OCI-LY7 (cell line): ENCODE measurements around the gene TNS1. TPM values are rescaled to one million over a fixed set of nuclear protein-coding genes. Genes with fewer than 3 reads are reported as not detected.

ENCODE experiments used
- BruUV-seq: library from RNA; stranded (reverse); fragments of 400-500 nt; replicated peaks from 2 replicates; lab custom pipeline; 2021; lab: Mats Ljungman, UMichigan
- CTCF ChIA-PET: fragments of 300-600 bp; sonication (Branson Sonifier 250); formaldehyde crosslinking; loops from one replicate; lab custom pipeline; 2022; ENCODE audit warnings: antibody characterized with exemption; ENCODE audit not compliant: unreplicated experiment; lab: Charles Lee
- POLR2A ChIA-PET: fragments of 300-600 bp; sonication (Branson Sonifier 250); formaldehyde crosslinking; loops from one replicate; lab custom pipeline; 2022; ENCODE audit warnings: antibody characterized with exemption; lab: Charles Lee
- DNase-seq: peaks from one replicate; pipeline ENCODE4 v3.0.0-alpha.2; 2015; ENCODE audit warnings: low spot score
- H2AFZ ChIP-seq: fragments of 200-600 bp; sonication (generic), shearing (Covaris generic); 2 replicates; pipeline ENCODE4 v1.6.1; 2014; ENCODE audit warnings: mild to moderate bottlenecking, antibody characterized with exemption, low read length, moderate library complexity
- H3K27ac ChIP-seq: fragments of 200-600 bp; sonication (generic); 2 replicates; pipeline ENCODE4 v1.5.1; 2014; ENCODE audit warnings: mixed run types, low read depth, mild to moderate bottlenecking, moderate library complexity, low read length, inconsistent platforms; ENCODE audit not compliant: poor library complexity, severe bottlenecking
- H3K36me3 ChIP-seq: fragments of 200-600 bp; sonication (generic); 2 replicates; pipeline ENCODE4 v1.6.1; 2014; ENCODE audit warnings: mild to moderate bottlenecking, antibody characterized with exemption, low read length, moderate library complexity, mixed read lengths; ENCODE audit not compliant: insufficient read depth
- H3K4me1 ChIP-seq: fragments of 200-600 bp; sonication (generic); 2 replicates; pipeline ENCODE4 v1.5.1; 2014; ENCODE audit warnings: mild to moderate bottlenecking, low read length; ENCODE audit not compliant: insufficient read depth, poor library complexity, severe bottlenecking
- H3K4me2 ChIP-seq: fragments of 200-600 bp; sonication (generic); 2 replicates; pipeline ENCODE4 v1.6.1; 2014; ENCODE audit warnings: mild to moderate bottlenecking, low read length
- H3K4me3 ChIP-seq: fragments of 200-600 bp; sonication (generic); 2 replicates; pipeline ENCODE4 v1.5.1; 2014; ENCODE audit warnings: mild to moderate bottlenecking, low read depth, low read length; ENCODE audit not compliant: poor library complexity, severe bottlenecking
- H3K79me2 ChIP-seq: fragments of 200-600 bp; sonication (generic); 2 replicates; pipeline ENCODE4 v1.6.1; 2016; ENCODE audit warnings: low read depth, mild to moderate bottlenecking, low read length, moderate library complexity, mixed read lengths; ENCODE audit not compliant: insufficient read depth
- H3K9me2 ChIP-seq: fragments of 200-600 bp; sonication (generic); 2 replicates; pipeline ENCODE4 v1.6.1; 2016; ENCODE audit warnings: mild to moderate bottlenecking, low read length, mixed read lengths; ENCODE audit not compliant: insufficient read depth
- H3K9me3 ChIP-seq: fragments of 200-600 bp; sonication (generic); 2 replicates; pipeline ENCODE4 v1.6.1; 2014; ENCODE audit warnings: mild to moderate bottlenecking, mixed run types, low read length, mixed read lengths
- H4K20me1 ChIP-seq: fragments of 200-600 bp; sonication (generic); 2 replicates; pipeline ENCODE4 v1.6.1; 2014; ENCODE audit warnings: mild to moderate bottlenecking, antibody characterized with exemption, low read length, moderate library complexity, mixed read lengths; ENCODE audit not compliant: insufficient read depth
- CTCF ChIP-seq: fragments of 200-600 bp; sonication (generic); conservative IDR thresholded peaks from 2 replicates; pipeline ENCODE4 v1.5.1; 2014; ENCODE audit warnings: mild to moderate bottlenecking, antibody characterized with exemption, low read length, moderate library complexity, mixed read lengths
- EZH2phosphoT487 ChIP-seq: fragments of 200-600 bp; sonication (generic); IDR thresholded peaks from 2 replicates; pipeline ENCODE4 v1.6.1; 2018; ENCODE audit warnings: low read depth, borderline replicate concordance, mild to moderate bottlenecking, mixed run types, antibody characterized with exemption, low read length, moderate library complexity, mixed read lengths
- intact Hi-C: fragments of 100-400 bp; cut with micrococcal nuclease; formaldehyde crosslinking; loops from one replicate; pipeline ENCODE4 v1.10.0; 2022; ENCODE audit not compliant: unreplicated experiment
- total RNA-seq, 2 experiments: library from RNA; depleted of rRNA in 1 of 2; stranded (reverse); fragments of >200 nt in 1 of 2; shearing (Covaris generic) in 1 of 2; gene quantifications; 2 replicates each; pipeline ENCODE4 v1.2.3, GENCODE V29; 2014 to 2022

The TNS1 gene
- total RNA-seq, 2 experiments from 2014 or later, result not detected

GRCh38 chr2:217902379-217903141 is 100.2 kb downstream of the TNS1 start:
- Histone ChIP-seq H3K9me3 (no peaks in the 10 kb centered on the region), H3K4me3 (no peak overlapping the region), H3K36me3 (no peaks in the 10 kb centered on the region), H3K27ac (no peak overlapping the region), H2AFZ (no peak overlapping the region), H3K79me2 (no peaks in the 10 kb centered on the region), H3K9me2 (no peaks in the 10 kb centered on the region), H3K4me1 (no peaks in the 10 kb centered on the region), H3K4me2 (no peak overlapping the region), H4K20me1 (no peaks in the 10 kb centered on the region)
- no peak for TF ChIP-seq EZH2phosphoT487
- TF ChIP-seq CTCF, result no peak
- CTCF ChIA-PET, result no interaction called here
- BruUV-seq, result no TSS peak
- POLR2A ChIA-PET, result no interaction called here
- intact Hi-C loops, result no loop called here
- no peak for DNase-seq

GRCh38 chr2:217901835-217902378 is 100.9 kb downstream of the TNS1 start:
- ChIA-PET POLR2A (no interaction called here), CTCF (interaction anchor here (0.6 kb wide), 1 partner anchor 147 kb away, joined by 3 read pairs; no protein-coding TSS in a partner anchor)
- intact Hi-C loops, result no loop called here
- no peak overlapping the region for H3K27ac ChIP-seq
- no peaks in the 10 kb centered on the region for H3K9me2 ChIP-seq
- no peaks in the 10 kb centered on the region for H3K79me2 ChIP-seq
- H3K9me3 ChIP-seq, result no peaks in the 10 kb centered on the region
- H3K4me1 ChIP-seq, result no peaks in the 10 kb centered on the region
- DNase-seq, result no peak
- H3K36me3 ChIP-seq, result no peaks in the 10 kb centered on the region
- H3K4me2 ChIP-seq, result no peak overlapping the region
- H2AFZ ChIP-seq, result no peak overlapping the region
- TF ChIP-seq CTCF (no peak), EZH2phosphoT487 (no peak)
- no peak overlapping the region for H3K4me3 ChIP-seq
- no peaks in the 10 kb centered on the region for H4K20me1 ChIP-seq
- no TSS peak for BruUV-seq

GRCh38 chr2:217901400-217901799 is 101.4 kb downstream of the TNS1 start:
- TF ChIP-seq EZH2phosphoT487 (no peak), CTCF (no peak)
- no peak overlapping the region for H3K27ac ChIP-seq
- no peaks in the 10 kb centered on the region for H3K4me1 ChIP-seq
- BruUV-seq, result no TSS peak
- H3K4me2 ChIP-seq, result no peak overlapping the region
- ChIA-PET CTCF (interaction anchor here (0.6 kb wide), 1 partner anchor 147 kb away, joined by 3 read pairs; no protein-coding TSS in a partner anchor), POLR2A (no interaction called here)
- DNase-seq, result no peak
- intact Hi-C loops, result no loop called here
- H3K4me3 ChIP-seq, result no peak overlapping the region
- H2AFZ ChIP-seq, result no peak overlapping the region
- no peaks in the 10 kb centered on the region for H3K79me2 ChIP-seq
- H4K20me1 ChIP-seq, result no peaks in the 10 kb centered on the region
- H3K36me3 ChIP-seq, result no peaks in the 10 kb centered on the region
- H3K9me3 ChIP-seq, result no peaks in the 10 kb centered on the region
- no peaks in the 10 kb centered on the region for H3K9me2 ChIP-seq
